Measurements from ENCODE around the gene PLA2G6. TPM values are rescaled to one million over a fixed set of nuclear protein-coding genes. Genes with fewer than 3 reads are reported as not detected.
"Not testable (repeated sequence)": the region's sequence is repeated elsewhere in the genome, so short reads cannot be mapped to it uniquely, and the experiment has no call there.

PLA2G6 gene
- total RNA-seq, 1 experiment from 2014 or later, result 6.2 TPM

DNA sequence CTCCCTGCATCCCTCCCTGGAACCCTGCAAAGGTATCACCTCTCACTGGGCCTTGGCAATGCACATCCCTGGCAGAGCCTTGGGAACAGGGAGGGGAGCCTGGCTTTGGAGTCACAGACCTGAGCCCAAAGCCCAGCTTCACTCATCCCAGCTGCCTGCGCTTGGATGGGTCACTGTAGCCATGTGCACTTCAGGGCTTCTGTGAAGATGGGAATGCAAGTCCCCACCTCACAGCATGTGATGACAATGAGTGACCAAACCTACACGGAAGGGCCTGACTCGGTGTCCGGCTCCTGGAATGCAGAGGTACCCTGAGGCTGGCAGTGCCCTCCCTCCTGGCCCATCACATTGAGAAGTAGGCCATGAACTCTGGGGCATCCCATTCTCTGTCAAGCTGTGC lies 48.3 kb downstream of the PLA2G6 start:
- no peak for DNase-seq (ENCODE audit: low spot score)

DNA sequence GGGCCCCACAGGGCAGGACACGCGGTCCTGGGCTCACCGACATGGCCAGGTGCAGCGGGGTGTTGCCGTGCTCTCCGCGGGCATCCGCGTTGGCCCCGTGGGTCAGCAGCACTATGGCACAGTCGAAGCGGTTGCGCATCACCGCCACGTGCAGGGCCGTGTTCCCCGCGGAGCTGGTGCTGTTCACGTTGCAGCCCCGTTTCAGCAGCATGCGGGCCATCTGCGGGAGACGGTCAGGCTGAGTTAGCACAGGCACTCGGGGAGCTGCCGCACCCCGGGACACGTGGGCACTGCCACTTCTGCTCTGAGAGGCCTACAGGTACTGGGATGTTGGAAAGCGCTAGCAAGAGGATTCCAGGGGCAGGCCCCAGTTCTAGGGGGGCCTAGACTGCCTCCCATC lies 48.8 kb downstream of the PLA2G6 start:
- no peak for DNase-seq (ENCODE audit: low spot score)

DNA sequence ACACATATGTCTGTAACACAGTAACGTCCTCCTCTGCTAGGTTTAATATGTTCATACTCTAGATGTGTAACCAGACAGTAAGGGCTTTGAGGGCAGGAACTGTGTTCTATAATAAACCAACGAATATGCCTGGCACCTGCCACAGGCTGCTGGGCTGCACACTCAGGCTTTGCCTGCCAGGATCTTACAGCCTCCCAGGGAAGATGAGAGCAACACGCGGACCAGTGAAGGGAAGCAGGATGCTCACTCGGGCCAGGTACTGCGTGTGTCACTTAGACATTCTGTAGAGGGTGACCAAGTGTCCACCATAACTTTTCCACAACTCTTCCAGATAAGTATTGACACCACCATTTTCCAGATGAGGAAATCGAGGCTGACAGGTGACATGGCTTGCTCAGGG lies 49.5 kb downstream of the PLA2G6 start:
- no peak for DNase-seq (ENCODE audit: low spot score)

DNA sequence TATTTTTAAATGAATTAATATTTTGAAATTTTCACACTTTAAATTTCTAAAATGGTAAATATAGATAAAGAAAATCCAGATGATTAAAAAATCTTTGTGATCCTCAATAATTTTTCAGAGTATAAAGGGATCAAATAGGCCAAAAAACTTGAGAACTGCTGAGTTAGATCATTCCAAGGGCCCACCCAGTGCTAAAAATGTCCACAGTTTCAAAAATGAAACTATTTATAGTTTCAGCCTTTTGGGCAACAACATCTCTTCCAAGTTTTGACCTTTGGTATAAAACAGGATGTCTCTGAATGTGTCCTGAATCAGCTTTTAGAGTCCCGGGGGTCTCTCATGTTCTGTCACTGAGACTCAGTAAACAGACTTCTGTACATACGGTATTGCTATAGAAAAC lies 50.2 kb downstream of the PLA2G6 start:
- DNase-seq (ENCODE audit: low spot score), result no peak

DNA sequence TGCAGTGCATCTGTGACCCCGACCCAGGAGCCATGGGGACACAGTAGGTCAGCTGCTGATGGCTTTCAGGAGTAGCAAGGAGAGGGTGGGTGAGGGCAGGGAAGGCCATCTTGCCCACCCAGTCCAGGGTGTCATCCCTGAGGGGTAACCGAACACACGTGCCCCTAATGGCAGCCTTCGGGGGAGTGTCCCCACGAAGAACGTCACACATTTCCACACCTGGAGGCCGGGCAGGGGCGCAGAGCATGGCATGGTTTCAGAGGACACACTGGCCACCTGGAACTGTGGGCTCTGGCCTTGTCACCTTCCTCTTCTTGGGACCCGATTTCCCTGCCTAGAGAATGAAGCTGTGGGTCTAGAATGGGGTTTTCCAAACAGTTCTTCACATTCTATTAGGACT lies 51.8 kb downstream of the PLA2G6 start:
- DNase-seq (ENCODE audit: low spot score), result no peak

DNA sequence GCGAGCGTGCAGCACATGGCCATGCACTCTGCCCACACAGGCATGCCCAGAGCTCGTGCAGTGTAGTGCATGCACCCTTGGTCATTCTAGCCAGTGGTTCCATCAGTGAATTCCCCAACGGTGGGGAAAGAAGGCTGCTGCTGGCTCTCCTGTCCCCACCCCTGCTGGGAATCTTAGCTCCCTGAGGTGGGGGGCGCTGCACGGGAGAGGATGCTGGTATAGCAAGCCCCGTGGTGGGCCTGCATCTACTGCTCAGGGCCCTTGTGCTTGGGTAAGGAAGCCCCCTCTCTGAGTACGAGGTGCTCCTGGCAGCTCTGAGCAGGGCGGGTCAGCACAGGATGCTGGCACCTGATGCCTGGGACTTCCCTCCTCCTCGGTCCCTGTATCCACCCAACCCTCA lies 52.6 kb downstream of the PLA2G6 start:
- DNase-seq (ENCODE audit: low spot score), result no peak

DNA sequence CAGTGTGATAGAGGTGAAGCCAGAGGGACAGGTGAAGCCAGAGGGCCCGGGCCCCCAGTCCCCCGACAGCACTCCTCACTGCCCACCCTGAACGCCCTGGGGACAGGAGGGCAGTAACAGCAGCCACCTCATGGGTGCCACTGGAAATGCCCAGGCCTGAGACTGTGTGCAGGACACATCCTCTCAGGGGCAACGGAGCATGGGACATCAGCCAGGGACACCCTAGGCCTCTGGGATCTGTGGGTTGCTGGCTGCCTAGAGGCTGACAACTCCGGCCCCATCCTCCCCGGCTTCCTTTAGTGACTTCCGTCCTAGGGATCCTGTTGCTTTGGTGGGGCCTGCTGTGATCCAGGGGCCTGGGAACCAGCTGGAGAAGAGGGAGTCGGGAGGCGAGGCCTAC lies 53.8 kb downstream of the PLA2G6 start:
- DNase-seq (ENCODE audit: low spot score), result no peak

DNA sequence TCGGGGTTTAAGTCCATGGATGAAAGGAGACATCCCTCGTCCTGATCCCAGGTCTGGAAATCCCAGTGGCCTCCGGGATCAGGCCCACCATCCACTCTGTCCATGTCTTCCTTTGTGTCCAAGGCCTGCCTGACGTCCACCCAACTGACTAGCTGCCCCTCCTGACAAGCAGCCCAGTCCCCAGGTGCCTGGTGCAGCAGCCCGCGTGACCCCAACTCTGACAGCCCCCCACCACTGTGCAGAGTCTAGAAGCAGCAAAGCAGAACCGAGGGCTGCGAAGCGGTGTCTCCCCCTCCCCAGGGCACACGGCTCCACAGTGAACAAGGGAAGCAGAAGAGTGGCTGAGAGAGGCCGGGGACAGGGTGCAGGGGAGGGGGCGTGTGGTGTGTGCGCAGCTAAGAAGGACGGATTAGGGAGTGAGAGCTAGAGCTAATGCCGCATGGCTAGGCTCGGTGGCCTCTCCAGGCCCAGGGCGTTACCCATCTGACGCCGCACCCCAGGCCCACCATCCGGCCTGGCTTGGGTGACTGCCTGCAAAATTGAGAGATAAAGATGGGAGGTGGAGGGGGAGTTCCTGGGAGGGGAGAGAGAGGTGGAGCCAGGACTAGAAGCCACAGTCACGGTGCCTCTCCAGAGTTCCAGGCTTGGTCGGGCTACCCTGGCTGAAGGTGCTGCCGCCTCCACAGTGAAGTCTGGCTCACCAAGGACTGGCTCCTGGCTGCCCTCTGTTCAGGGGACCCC lies 54.5 kb downstream of the PLA2G6 start:
- DNase-seq (ENCODE audit: low spot score), result no peak

DNA sequence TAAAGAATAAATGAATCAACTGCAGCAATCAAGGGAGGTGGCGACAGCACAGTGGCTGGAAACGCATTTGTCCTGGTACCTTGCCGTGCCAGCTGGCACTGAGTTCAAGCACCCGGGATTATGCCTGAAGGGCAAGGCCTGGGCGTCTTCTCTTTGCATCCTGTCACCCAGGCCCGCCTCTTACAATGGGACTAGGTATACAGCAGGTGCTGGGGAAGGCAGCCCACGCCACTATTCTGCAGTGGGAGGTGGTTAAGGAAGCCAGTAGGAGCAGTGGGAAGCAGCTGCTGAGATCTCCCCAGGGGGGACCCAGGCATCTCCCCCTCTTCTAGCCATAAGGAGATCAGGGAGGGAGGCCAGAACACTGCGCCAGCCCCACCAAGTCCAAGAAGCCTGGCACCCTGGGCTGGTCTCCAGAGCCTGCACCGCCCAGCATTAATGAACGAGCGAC lies 55.9 kb downstream of the PLA2G6 start:
- DNase-seq (ENCODE audit: low spot score), result no peak

DNA sequence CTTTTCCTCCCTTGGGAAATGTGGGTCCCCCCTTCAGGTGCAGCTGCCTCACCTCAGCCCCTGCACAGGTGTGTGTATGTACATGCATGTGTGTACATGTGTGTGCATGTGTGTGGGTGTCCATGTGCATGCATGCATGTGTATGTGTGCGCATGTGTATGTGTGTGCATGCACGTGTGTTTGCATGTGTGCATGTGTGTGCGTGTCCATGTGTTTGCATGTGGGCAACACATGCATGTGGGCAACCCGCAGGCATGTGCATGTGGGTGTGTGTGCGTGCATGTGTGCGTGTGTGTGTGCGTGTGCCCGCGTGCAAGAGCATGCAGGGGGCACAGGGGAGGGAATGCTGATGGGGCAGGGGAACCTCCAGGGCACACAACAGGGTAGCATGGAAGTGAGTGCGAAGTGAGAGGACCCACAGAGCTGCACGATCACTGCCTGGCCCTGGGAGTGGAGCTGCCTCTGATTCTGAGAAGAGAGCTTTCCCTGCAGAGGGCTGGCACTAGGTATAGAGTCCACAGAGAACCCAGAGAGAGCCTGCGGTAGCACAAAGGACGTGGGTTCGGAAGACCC lies 56.5 kb downstream of the PLA2G6 start:
- DNase-seq (ENCODE audit: low spot score), result no peak

DNA sequence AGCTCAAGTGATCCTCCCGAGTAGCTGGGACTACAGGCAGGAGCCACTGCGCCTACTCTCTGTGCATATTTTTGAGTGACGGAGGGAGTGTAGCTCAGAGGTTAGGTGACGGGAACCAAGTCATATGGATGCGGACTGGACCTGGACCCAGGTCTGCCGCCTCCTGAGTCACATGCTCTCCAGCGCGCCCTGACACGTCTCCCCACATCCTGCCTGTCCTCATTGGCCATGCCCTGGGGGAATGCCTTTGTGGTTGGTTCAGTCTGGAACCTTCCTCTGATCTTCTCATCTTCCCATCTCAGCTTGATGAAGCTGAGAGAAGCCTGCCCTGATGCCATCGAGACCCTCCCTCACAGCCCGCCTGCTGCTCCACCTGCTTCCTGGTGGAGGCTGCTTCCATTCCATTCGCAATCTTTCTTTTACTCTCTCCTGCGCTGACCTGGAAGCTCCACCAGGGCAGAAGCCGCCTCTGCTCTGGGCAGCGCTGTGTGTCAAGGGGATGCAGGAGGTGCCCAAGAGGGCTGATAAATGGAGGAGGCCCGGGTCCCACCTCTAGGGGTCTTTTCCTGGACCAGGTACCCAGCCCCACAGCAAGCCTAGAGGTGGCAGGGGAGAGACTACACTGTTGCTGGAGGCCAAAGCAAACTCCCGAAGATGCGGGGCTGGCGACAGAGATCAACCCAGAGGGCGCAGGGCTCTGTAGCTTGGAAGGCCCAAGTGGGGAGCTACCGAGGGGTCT lies 57.2 kb downstream of the PLA2G6 start:
- no peak for DNase-seq (ENCODE audit: low spot score)

DNA sequence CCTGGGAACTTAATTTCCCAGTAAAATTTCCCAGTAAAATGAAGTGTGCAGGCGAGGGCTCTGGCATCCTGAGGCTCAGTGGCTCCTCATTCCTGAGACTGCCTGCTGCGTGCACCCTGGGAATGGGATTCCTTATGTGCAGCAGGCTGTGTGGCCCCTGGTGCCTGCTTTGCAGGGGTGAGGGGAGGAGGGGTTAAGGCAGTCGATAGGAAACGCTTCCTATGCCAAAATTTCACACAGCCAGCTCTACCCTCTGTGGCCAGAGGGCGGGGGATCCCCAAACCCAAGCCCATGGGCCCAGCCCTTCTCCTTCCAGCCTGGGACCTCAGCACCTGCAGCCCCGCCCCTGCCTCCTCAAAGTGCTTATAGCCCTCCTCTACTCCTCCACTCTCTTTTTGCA lies 59.0 kb downstream of the PLA2G6 start:
- no peak for DNase-seq (ENCODE audit: low spot score)

DNA sequence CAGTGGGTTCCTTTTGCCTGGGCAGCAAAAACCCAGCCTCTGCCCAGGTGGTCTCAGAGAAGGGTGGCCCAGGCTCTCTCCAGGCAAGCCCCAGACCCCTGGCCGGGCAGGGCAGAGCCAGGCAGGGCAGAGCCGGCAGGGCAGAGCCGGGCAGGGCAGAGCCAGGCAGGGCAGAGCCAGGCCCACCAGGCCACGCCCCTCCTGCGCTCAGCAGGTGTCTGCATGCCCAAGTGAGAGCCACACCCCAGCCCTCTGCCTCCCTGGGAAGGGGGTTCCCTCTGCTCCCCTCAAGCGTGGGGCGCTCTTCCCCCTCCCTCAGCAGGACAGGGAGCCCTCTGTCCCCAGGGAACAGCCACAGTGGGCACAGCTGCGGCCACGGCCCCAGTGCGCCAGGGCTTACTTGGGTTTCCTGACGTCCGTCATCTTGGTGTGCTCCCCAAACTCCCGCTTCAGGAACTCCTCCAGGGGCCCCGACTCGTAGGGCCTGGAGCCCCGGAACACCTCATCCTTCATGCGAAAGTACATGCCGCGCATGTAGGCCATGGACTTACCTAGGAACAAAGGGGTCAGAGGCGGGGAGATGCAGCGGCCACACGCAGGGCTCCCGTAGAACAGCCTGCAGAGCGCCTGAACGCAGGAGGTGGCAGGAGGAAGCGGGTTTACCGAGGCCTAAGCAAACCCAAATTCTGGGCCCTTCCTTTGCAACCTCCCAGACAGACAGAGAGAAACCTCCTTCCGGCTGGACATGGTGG lies 61.1 kb downstream of the PLA2G6 start:
- no peak for DNase-seq (ENCODE audit: low spot score)

DNA sequence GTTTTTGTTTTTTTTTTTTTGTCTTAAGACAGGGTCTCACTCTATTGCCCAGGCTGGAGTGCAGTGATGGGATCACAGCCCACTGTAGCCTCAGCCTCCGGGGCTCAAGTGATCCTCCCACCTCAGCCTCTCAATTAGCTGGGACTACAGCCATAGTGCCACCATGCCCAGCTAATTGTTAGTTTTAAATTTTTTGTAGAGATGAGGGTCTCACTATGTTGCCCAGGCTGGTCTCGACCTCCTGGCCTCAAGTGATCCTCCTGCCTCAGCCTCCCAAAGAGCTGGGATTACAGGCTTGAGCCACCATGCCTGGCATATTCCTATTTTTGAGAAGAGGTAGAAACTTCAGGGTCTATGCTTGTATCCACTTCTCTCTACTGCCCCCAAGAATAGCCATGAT lies 62.9 kb downstream of the PLA2G6 start:
- not testable (repeated sequence) for DNase-seq (ENCODE audit: low spot score)

DNA sequence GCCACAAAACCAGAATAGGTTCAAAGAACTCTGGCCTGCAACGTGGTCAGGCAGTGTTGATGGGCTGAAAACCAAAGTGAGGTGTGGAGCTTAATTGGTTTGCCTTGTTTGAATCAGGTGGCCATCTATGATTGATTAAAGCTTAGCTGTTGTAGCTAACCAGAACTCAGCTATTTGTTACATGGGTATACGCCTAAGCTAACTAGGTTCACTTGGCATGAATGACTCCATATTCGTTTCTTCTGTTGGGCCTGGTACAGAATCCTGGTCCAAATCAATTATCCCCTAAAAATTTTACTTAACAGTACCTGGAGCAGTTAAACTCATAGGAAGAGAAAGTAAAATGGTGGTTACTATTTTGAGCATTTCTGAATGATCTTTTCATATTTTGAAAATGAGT lies 63.4 kb downstream of the PLA2G6 start:
- no peak for DNase-seq (ENCODE audit: low spot score)

DNA sequence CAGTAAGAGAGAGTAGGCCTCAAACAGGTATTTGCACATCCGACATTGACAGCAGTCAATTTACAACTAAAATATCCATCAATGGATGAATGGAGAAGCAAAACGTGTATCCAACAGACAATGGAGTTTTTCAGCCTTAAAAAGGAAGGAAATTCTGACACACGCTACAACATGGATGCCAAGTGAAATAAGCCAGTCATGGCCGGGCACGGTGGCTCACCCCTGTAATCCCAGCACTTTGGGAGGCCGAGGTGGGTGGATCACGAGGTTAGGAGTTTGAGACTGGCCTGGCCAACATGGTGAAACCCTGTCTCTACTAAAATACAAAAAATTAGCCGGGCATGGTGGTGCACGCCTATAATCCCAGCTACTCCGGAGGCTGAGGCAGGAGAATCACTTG lies 64.1 kb downstream of the PLA2G6 start:
- not testable (repeated sequence) for DNase-seq (ENCODE audit: low spot score)

DNA sequence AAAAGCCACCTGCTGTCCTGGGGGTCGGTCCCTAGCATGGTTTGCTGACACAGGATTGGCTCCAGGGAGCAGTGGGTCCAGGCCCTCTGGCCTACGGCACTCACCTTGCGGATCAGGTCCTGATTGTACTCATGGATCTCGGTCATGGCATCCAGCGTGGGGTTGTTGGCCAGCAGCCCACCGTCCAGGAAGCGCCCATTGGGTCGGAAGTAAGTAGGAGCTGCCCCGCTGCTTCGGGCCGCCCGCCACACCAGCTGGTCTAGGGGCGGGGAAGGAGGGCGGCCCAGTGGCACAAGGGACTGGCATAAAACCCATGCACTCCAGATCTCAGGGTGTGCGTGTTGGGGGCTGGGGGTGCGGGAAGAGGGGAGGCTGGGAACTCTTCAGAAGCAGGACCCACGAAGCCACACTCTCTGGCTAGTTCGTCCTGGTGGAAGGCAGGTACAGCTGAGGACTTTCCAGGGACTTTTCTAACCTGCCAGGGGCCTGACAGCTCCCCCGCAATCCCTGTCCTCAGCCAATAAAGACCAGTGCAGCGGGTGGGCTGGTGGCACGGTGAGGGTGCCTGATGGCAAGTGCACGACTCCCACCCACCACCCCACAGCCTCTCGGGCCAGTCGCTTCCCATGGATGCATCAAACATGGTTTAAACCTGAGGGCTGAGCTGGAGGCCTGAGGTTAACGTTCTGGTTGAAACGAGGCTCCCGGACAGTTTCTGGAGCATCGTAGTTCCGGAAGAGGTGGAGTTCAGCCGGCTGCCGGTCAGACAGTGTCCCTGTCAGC lies 66.0 kb downstream of the PLA2G6 start:
- no peak for DNase-seq (ENCODE audit: low spot score)

DNA sequence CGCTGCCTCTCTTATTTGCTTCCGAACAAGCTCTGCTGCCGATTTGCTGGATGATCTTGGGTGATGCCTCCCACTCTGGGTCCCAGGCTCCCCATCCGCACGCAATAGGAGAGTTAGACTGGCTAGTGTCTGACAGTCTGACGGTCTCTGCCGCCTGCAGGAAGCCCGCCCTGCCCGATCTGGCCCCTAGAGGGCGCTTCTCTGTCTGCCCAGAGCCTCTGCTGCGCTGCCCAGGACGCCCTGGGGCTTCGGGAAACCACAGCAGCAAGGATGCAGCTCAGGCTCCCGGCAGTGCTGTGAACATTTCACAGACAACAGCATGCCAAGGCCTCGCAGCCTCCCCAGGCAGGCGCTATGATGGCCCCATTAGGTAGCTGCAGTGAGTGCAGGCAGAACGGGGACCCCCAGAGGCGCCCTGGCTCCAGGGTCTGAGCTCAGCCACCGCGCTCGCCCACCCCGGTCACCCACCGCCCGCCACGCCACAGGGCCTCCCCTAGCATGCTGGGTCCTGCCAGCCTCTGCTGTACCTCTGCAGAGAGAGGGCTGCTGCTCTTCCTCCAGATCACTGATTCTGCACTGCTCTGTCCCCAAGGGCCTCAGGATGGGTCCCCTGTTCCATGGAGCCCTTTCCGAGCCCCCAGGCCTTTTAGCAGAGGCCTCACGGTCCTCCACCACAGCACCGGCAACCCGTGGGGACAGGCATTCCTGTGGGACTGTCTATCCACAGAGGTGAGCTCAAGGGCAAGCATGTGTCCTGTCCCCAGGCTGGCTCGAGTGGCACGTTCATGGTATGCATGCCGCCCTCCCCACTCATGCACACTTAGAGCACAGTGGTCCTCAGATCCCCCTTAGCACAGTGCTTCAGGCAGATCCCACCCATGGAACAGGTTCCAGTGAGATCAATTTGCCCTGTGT lies 66.9 kb downstream of the PLA2G6 start:
- DNase-seq (ENCODE audit: low spot score), result peak; percentile 59

DNA sequence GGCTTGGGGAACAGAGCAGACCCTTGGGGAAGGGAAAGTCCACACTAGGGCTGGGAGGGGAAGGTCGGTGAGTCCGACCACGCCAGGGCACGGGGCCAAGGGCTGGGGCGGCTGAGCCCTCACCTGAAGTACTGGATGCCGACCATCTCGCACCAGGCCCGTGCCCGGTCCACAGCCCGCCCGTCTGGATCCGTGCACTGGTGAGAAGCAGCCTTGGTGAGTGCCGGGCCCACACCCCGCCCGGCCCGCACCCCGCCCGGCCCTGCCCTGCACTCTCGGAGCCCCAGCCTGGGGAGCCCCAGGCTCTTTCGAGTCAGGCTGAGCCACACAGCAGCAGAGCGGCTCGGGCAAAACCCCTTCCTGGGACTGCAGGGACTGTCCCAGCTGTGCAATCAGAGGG lies 69.2 kb downstream of the PLA2G6 start:
- no peak for DNase-seq (ENCODE audit: low spot score)

DNA sequence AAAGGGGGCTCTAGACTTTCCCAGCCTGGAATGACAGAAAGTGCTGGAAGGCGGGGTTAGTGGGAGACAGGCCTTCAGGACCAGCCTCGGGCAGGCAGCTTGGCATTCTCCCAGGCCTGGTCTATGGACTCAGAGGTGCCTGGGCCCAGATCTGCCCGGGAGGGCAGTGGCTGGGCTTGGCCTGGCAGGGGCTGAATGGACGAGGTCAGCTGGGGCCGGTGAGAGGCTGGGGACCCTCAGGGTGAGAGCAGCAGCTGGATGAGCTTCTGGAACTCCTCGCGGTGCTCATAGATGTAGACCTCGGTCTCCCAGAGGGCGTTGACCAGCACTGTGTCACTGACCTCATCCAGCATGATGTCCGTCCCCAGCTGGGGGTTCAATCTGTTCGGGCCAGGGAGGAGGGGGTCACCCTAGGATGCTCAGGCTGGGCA lies 69.7 kb downstream of the PLA2G6 start:
- no peak for DNase-seq (ENCODE audit: low spot score)
